GM18909 (cell line): ENCODE results near the gene TOX2.
A peak's percentile ranks its signal among the peaks of the same experiment; 100 is the strongest.
"Not testable (repeated sequence)": the region's sequence is repeated elsewhere in the genome, so short reads cannot be mapped to it uniquely, and the experiment has no call there.

Experiments used
- ATAC-seq: cut with Tn5 transposase; IDR thresholded peaks from one replicate; pipeline ENCODE4 v1.9.1; 2021; ENCODE audit warnings: mild to moderate bottlenecking; ENCODE audit not compliant: unreplicated experiment, poor library complexity

The TOX2 gene

GRCh38 chr20:44044712-44045111, 130.1 kb downstream of the TOX2 start:
- ATAC-seq: not testable (repeated sequence)

- ATAC-seq: no peak
Measured at GRCh38 chr20:44050327-44050726, 135.7 kb downstream of the TOX2 start.

- no peak for ATAC-seq
Measured at GRCh38 chr20:44050925-44051660, 136.4 kb downstream of the TOX2 start.

- ATAC-seq: no peak
Measured at GRCh38 chr20:44051661-44052000, 137.0 kb downstream of the TOX2 start.

- no peak for ATAC-seq
Measured at GRCh38 chr20:44052166-44052565, 137.5 kb downstream of the TOX2 start.

- ATAC-seq: no peak
Measured at GRCh38 chr20:44053046-44053445, 138.4 kb downstream of the TOX2 start.

GRCh38 chr20:44054118-44054517, 139.5 kb downstream of the TOX2 start:
- no peak for ATAC-seq

GRCh38 chr20:44054849-44055248, 140.2 kb downstream of the TOX2 start:
- ATAC-seq: no peak

GRCh38 chr20:44056010-44056698, 141.5 kb downstream of the TOX2 start:
- no peak for ATAC-seq

- ATAC-seq: no peak
Measured at GRCh38 chr20:44057698-44058675, 143.3 kb downstream of the TOX2 start.

GRCh38 chr20:44064501-44065400, 150.1 kb downstream of the TOX2 start:
- ATAC-seq: no peak

- no peak for ATAC-seq
Measured at GRCh38 chr20:44065401-44066340, 151.0 kb downstream of the TOX2 start.

GRCh38 chr20:44066645-44067606, 152.3 kb downstream of the TOX2 start:
- no peak for ATAC-seq

- ATAC-seq: no peak
Measured at GRCh38 chr20:44067650-44068081, 153.0 kb downstream of the TOX2 start.

- ATAC-seq: no peak
Measured at GRCh38 chr20:44068316-44069201, 153.9 kb downstream of the TOX2 start.

GRCh38 chr20:44069203-44070011, 154.8 kb downstream of the TOX2 start:
- peak; percentile 69 for ATAC-seq
